ENCODE results near the gene CCL26.
A peak's percentile ranks its signal among the peaks of the same experiment; 100 is the strongest.

The CCL26 gene, protein sequence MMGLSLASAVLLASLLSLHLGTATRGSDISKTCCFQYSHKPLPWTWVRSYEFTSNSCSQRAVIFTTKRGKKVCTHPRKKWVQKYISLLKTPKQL

GRCh38 chr7:75772081-75773077 lies at the start of gene CCL26:
CCL26 (minus strand) TSS chr7:75772211; CDS start chr7:75772176, 35 bp downstream.
- DNase-seq (ENCODE audit: low spot score): no peak

DNA sequence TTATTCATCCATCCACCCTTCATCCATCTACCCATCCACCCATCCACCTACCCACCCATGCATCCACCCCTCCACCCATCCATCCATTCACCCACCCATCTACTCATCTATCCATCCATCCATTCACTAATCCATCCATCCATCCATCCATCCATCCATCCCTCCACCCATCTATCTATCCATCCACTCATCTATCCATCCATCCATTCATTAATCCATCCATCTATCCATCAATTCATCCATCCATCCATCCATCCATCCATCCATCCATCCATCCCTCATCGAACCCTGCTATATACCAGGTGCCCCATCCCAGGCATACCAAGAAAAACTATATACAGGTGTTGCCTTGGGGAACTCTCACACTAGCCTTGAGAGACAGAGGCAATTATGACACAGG lies 48.7 kb upstream of the CCL26 start:
- DNase-seq (ENCODE audit: low spot score): no peak

- DNase-seq (ENCODE audit: low spot score): no peak
Observed at GRCh38 chr7:75819711-75820110, 47.7 kb upstream of the CCL26 start.

- no peak for DNase-seq (ENCODE audit: low spot score)
Observed at GRCh38 chr7:75818472-75818871, 46.5 kb upstream of the CCL26 start.

GRCh38 chr7:75817116-75817515 lies 45.1 kb upstream of the CCL26 start:
- no peak for DNase-seq (ENCODE audit: low spot score)

GRCh38 chr7:75815418-75816064 lies 43.5 kb upstream of the CCL26 start:
- DNase-seq (ENCODE audit: low spot score): no peak

DNA sequence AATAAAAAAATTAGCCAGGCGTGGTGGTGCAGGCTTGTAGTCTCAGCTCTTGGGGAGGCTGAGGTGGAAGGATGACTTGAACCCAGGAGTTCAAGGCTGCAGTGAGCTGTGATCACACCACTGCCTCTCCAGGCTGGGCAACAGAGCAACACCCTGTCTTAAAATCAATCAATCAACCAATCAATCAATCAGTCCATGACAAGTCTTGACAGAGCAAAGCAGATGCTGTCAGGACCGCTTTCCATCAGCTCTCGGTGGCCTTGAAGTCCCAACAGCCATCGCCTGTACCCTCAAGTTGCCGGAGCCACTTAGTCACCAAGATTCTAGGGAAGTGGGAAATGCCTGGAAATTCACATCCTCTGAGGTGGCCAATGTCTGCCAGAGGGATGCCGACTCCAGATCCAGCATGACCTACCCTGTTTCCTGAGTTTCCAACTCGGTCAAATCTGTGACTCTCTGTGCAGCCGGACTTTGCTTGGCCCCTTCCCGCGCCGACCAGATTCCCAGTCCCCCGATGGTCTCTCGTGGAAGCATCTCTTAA lies 42.5 kb upstream of the CCL26 start:
- DNase-seq (ENCODE audit: low spot score): peak; percentile 93

DNA sequence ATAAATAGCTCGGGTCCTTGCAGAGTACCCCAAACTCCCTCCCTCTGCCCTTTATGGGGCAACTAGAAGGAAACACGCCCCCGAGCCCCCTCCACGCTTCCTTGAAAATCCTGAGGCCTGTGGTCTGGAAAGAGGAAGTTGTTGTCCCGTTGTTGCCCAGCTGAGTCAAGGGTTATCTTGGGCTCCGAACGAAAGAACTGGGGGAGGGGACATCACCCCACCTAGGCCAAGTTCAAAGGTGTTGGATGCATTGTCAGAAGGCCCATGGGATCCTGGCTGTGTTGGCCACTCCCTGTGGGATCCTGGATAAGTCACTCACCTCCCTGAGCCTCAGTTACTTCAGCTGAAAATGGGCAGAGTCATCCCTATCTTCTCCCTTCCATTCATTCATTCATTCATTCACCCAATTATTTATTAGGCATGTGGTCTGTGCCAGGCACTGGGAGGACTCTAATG lies 41.8 kb upstream of the CCL26 start, which contains the start of gene CCL24:
Gene CCL24 (minus strand): TSS at position 26 of the 456 bp plus-strand sequence. CDS start 91 bp downstream, outside the sequence.
- no peak for DNase-seq (ENCODE audit: low spot score)

- no peak for DNase-seq (ENCODE audit: low spot score)
Observed at GRCh38 chr7:75813084-75813483, 41.1 kb upstream of the CCL26 start.

DNA sequence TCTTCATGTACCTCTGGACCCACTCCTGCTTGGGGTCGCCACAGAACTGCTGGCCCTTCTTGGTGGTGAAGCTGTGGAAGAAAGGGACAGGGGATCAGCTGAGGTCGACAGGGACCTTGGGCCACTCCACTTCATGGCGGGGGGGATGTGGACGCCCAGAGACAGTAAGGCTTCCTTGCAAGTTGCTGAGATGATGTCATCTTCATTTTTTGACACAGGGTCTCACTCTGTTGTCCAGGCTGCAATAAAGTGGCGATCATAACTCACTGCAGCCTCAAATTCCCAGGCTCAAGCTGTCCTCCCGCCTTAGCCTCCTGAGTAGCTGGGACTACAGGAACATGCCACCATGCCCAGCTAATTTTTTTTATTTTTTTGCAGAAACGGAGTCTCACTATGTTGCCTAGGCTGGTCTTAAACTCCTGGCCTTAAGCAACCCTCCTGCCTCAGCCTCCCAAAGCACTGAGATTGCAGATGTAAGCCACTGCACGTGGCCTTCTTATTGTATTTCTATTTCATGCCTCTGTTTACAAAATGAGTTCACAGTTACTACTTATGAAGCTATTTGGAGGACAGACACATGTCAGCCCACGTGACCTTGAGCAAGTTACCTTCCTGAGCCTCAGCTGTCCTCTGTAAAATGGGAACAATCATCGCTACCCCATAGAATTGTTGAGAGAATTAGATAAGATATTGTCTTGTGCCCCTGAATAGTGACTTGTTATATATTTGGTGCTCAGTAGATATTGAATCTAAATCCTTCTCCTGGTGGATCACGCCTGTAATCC lies 40.1 kb upstream of the CCL26 start:
- no peak for DNase-seq (ENCODE audit: low spot score)

- DNase-seq (ENCODE audit: low spot score): no peak
Observed at GRCh38 chr7:75809396-75809795, 37.4 kb upstream of the CCL26 start.

GRCh38 chr7:75808106-75808505 lies 36.1 kb upstream of the CCL26 start:
- no peak for DNase-seq (ENCODE audit: low spot score)

DNA sequence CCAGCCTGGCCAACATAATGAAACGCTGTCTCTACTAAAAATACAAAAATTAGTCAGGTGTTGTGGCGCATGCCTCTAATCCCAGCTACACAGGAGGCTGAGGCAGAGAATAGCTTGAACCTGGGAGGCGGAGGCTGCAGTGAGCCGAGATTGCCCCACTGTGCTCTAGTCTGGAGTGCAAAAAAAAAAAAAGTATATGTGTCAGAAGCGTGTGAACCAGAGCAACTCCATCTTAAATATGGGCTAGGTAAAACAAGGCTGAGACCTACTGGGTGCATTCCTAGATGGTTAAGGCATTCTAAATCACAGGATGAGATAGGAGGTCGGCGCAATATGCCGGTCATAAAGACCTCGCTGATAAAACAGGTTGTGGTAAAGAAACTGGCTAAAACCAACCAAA lies 35.4 kb upstream of the CCL26 start:
- DNase-seq (ENCODE audit: low spot score): no peak

- no peak for DNase-seq (ENCODE audit: low spot score)
Observed at GRCh38 chr7:75806560-75807307, 34.7 kb upstream of the CCL26 start.

DNA sequence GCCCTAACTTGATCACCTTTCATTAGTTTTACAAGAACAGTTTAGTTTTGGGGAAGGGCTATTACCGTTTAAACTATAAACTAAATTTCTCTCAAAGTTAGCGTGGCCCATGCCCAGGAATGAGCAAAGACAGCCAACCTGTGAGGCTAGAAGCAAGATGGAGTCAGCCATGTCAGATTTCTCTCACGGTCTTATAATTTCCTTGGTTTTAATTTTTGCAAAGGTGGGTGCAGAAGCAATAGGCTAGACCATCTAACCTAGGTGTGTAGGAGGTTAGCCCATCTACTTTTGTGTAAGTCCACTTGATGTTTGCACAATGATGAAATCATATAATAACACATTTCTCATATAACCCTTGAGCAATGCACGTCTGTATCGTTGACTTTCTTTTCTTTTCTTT lies 32.7 kb upstream of the CCL26 start:
- DNase-seq (ENCODE audit: low spot score): no peak

- no peak for DNase-seq (ENCODE audit: low spot score)
Observed at GRCh38 chr7:75804004-75804403, 32.0 kb upstream of the CCL26 start.

DNA sequence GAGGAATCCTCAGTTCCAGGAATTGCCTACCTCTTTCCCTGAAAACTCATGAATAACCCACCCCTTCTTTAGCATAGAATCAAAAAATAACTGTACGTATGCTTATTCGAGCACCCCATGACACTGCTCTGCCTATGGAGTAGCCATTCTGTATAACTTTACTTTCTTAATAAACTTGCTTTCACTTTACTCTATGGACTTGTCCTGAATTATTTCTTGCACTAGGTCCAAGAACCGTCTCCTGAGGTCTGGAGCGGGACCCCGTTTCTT lies 30.5 kb upstream of the CCL26 start:
- no peak for DNase-seq (ENCODE audit: low spot score)

- DNase-seq (ENCODE audit: low spot score): no peak
Observed at GRCh38 chr7:75798770-75799169, 26.8 kb upstream of the CCL26 start.

DNA sequence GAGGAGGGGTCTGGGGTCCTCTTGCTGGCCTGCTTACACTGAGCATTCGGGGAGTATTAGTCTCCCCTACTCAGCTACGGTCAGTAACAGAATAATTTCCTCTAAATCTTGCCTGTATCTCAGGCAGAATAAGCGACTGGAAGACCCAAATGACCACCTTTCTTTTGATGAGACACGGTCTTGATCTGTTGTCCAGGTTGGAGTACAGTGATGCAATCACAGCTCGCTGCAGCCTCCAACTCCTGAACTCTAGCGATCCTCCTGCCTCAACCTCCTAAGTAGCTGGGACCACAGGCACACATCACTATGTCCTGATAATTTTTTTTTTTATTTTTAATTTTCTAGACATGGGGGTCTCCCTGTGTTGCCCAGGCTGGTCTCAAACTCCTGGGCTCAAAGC lies 24.4 kb upstream of the CCL26 start:
- DNase-seq (ENCODE audit: low spot score): no peak

DNA sequence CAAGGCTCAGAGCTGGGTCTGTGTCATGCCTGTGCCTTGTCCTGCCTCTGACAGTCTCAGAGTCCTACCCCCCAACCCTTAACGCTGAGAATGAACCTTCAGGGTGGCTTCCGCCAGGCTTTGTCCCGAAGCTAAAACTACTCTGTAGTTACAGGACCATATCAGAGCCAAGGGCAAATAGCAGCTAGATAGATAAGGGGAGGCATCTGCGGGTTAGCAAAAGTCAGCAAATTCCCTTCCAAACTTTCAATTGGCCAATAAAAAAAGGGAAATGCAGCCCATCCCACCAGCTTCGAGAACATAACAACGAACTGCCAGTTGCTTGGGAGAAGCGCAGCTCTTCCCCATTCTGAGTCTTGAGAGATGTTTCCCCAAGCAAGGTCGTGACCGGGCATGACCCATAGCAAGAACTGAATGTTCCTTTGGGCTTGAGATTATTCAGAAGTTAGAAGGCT lies 23.8 kb upstream of the CCL26 start:
- no peak for DNase-seq (ENCODE audit: low spot score)

DNA sequence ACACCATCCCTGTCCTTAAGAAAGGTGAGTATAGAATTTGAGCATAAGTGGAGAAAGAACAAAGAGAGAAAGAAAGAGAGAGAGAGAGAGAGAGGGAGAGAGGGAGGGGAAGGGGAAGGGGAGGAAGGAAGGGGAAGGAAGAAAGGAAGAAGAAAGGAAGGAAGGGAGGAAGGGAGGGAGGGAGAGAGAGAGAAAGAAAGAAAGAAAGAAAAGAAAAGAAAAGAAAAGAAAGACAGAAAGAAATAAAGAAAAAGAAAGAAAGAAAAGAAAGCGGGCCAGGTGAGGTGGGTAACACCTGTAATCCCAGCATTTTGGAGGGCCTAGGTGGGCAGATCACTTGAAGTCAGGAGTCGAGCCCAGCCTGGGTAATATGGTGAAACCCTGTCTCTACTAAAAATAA lies 21.7 kb upstream of the CCL26 start:
- no peak for DNase-seq (ENCODE audit: low spot score)
